Left hindlimb (tissue), 1 donor: ENCODE data around the gene TSPO2.

ENCODE experiments used
- DNase-seq: peaks from one replicate; pipeline ENCODE4 v3.0.0-alpha.2; 2018

The TSPO2 gene

DNA sequence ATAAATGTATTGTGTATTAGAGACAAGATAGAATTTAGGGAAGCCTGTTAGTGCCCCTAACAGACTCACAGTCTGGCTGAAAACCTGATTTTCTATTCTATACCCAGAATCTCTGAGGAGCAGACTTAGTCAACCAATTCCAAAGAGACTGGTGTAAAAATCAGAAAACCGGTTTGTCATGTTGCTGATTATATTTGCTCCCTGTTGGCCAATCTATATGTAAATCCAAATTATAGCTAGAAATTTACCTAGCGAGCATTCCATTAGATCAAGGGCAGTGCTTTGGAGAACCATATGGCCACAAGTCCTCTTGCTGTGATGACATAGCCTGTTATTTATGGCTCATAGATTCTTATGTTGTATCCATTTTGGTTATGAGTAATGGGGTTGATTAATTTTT is 35.3 kb downstream of the TSPO2 start:
- no peak for DNase-seq

DNA sequence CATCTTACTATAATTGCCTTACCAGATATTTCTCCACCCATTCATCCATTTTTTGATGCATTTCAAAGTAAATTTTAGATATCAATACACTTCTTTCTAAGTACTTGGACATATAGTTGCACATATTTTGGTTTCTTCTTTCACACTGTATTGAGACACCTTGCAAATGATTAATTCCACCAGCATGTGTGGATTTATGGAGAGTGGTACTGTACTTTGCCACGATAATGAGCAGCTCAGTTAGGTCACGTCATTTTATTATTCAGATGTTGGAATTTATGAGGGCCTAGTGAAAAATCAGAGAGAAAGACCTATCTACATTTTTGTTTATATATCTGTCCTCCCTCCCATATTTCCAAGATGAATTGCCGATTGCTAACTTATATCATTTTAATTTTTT is 35.8 kb downstream of the TSPO2 start:
- DNase-seq, result no peak

DNA sequence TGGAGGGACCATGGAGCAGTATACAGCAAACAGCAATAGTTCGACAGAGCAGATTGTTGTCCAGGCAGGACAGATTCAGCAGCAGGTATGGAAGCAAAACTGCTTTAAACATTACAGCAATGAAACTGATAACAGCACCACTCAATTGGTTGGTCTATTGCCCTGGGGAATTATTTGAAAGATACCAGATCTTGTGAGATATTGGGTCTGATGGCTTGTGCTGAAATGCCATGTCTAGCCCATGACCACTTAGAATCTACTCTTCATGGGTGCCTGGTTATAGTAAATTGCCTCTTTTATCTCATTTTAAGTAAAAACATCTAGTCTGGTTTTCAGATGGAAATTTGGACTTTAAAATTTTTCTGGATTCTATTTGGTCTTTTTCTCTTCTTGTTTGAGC is 36.8 kb downstream of the TSPO2 start:
- no peak for DNase-seq

DNA sequence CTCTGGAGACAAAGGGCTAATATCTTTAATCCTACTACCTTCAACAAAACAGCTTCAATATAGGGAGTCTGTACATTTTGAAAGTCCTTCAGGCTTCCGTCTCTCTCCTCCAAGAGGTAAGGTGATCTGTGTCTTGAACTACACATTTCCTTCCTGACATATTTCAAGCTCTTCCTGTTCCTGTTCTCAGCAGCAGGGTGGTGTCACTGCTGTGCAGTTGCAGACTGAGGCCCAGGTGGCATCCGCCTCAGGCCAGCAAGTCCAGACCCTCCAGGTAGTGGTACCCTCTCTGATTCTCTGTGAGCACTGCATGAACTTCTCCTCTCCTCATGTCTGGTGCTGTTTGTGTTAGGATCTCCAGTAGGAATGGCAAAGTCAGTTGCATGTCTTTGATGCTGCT is 38.4 kb downstream of the TSPO2 start:
- no peak for DNase-seq

DNA sequence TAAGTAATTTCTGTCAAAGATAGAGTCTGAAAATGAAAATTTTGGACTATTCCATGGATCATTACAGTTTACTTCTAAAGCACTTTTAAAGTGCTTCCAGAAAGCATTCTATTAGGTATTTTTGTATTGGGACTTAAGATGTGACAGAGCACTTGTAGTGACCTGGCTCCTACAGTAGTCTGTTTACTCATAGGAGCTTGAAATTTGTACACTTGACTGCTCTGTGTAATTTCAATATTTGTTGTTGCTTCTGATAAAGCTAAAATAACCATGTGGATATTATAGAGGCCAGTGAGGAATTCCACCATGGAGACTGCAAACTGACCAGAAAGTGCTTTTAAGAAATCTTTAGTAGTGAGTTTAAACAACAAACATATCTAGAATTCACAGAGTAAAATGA is 40.8 kb downstream of the TSPO2 start:
- DNase-seq, result no peak

DNA sequence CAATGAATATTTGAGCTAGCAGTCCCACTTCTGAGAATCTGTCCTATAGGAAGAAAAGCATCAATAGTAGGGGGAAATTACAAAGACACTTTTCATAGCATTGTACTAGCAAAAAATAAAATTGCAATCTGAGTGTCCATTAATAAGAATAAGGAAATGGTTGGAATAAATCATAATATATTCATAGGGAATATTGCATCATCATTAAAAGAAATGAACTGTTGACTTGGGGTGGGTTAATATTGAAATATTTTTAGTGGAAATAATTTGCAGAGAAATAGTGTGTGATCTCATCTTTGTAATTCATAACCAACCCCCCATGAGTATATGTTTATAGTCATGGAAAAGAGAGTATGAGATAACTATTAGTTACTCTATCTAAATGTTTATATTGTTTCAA is 42.9 kb downstream of the TSPO2 start:
- DNase-seq, result no peak

DNA sequence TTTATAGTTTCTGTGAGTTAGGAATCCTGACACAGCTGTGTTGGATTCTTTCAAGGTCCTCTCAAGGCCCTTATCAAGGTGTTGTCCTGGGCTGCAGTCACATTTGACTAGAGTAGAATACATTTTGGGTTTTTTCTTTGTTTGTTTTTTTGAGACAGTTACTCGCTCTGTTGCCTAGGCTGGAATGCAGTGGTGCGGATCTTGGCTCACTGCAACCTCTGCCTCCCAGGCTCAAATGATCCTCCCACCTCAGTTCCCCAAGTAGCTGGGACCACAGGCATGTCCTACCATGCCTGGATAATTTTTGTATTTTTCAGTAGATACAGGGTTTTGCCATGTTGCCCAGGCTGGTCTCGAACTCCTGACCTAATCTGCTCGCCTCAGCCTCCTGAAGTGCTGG is 46.2 kb downstream of the TSPO2 start:
- no peak for DNase-seq

DNA sequence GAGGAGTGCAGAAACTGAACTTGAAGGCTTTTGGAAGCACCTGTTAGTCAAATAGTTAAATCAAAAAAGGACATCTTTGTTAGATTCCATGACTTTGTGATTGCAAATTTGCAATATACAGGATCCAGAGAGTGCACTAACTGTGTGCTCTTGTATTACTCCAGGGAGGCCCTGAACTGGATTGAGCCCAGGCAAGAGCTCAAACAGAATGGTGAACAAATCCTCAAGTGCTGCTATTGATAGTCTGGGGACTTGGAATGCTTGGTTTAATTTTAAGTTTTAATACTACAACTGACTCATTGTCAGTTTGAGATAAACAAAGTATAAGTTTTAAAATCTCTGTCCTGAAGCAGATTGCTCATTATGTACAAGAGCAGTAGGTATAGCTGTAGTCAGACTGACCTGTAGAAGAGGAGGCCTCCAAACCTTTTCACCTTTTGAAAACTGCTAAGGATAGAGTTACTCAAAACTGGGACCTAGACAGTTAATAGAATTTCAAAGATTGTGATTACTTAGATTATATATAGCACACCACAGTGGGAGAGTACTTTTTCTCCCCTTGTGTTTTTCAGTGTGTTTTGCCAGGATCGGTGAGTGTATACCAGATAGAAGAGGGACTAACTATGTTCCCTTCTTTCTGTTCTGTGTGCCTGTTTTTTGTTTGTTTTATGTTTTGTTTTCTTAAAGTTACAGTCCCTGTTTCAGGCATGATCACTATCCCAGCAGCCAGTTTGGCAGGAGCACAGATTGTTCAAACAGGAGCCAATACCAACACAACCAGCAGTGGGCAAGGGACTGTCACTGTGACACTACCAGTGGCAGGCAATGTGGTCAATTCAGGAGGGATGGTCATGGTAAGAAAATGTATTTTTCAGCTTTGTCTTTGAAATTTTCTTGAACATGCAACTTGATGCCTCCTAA is 48.8 kb downstream of the TSPO2 start:
- DNase-seq, result no peak

DNA sequence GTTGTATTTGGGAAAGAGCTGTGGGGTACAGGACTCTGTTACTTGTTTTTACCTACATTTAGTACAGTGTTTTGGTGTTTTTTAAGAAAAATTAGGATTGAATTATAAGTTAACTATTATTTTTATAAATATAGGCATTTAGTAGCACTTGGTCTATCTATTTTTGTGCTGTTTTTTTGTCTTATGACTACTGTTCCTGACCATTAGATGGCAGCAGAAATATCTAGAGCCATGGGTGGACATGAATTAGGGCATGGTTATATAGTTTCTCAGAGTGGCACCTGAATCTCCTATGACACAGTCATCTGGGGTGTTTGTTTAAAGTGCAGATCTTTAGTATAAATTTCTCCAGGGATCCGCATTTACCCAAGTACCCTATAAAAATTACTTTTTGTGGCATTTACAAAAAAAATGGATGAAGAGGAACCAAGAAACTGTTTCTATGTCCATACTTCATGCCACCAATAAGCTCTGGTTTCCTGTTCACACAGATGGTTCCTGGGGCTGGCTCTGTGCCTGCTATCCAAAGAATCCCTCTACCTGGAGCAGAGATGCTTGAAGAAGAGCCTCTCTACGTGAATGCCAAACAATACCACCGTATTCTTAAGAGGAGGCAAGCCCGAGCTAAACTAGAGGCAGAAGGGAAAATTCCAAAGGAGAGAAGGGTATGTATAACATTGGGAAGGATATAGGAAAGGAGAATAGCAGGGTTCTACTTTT is 50.3 kb downstream of the TSPO2 start:
- no peak for DNase-seq

DNA sequence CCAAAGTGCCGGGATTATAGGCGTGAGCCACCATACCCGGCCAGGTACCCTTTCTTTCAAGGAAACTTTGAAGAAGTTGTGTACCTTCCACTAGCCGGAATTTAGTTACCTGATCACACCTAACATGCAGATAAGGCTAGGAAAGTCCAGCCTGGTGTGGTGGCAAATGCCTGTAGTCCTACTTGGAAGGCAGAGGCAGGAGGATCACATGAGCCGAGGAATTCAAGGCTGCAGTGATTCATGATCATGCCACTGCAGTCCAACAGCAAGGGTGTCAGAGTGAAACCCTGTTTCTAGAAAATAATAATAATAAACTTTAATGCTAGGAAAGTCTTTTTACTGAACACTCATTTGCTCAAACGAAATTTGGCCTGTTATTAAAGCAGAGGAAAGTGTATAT is 51.5 kb downstream of the TSPO2 start:
- DNase-seq, result no peak
